NCI-H69 (cell line): ENCODE data around the gene PARD3.
"Not testable (repeated sequence)": the region's sequence is repeated elsewhere in the genome, so short reads cannot be mapped to it uniquely, and the experiment has no call there.

Source experiments
- DNase-seq: peaks from one replicate; lab custom pipeline; 2025; lab: John Stamatoyannopoulos, UW

PARD3 gene

GRCh38 chr10:34464591-34464990 is 350.5 kb downstream of the PARD3 start:
- DNase-seq = no peak

GRCh38 chr10:34464000-34464399 is 351.1 kb downstream of the PARD3 start:
- DNase-seq = no peak

- DNase-seq = no peak
Observed at GRCh38 chr10:34462993-34463392, 352.1 kb downstream of the PARD3 start.

GRCh38 chr10:34462056-34462455 is 353.0 kb downstream of the PARD3 start:
- DNase-seq = no peak

- peak; percentile 73 for DNase-seq
Observed at GRCh38 chr10:34454590-34455261, 360.4 kb downstream of the PARD3 start.

GRCh38 chr10:34449836-34450235 is 365.3 kb downstream of the PARD3 start:
- no peak for DNase-seq

- peak; percentile 12 for DNase-seq
Observed at GRCh38 chr10:34446049-34446448, 369.0 kb downstream of the PARD3 start.

GRCh38 chr10:34444223-34445183 is 370.6 kb downstream of the PARD3 start:
- DNase-seq = no peak

- DNase-seq = not testable (repeated sequence)
Observed at GRCh38 chr10:34439386-34439785, 375.7 kb downstream of the PARD3 start.

GRCh38 chr10:34438741-34439140 is 376.4 kb downstream of the PARD3 start:
- DNase-seq = no peak

- peak; percentile 32 for DNase-seq
Observed at GRCh38 chr10:34437906-34438305, 377.2 kb downstream of the PARD3 start.

- no peak for DNase-seq
Observed at GRCh38 chr10:34434119-34434594, 380.9 kb downstream of the PARD3 start.

- no peak for DNase-seq
Observed at GRCh38 chr10:34433241-34434076, 381.6 kb downstream of the PARD3 start.

- DNase-seq = no peak
Observed at GRCh38 chr10:34432589-34432988, 382.5 kb downstream of the PARD3 start.

- peak; percentile 4 for DNase-seq
Observed at GRCh38 chr10:34430685-34431084, 384.4 kb downstream of the PARD3 start.

- no peak for DNase-seq
Observed at GRCh38 chr10:34428501-34428900, 386.6 kb downstream of the PARD3 start.

- no peak for DNase-seq
Observed at GRCh38 chr10:34427911-34428216, 387.2 kb downstream of the PARD3 start.

GRCh38 chr10:34427158-34427910 is 387.8 kb downstream of the PARD3 start:
- not testable (repeated sequence) for DNase-seq

- not testable (repeated sequence) for DNase-seq
Observed at GRCh38 chr10:34426538-34427157, 388.4 kb downstream of the PARD3 start.

- DNase-seq = no peak
Observed at GRCh38 chr10:34426041-34426440, 389.1 kb downstream of the PARD3 start.
